Activated CD8-positive, alpha-beta memory T cell treated with anti-CD3 and anti-CD28 coated beads for 48 hours (primary cell): ENCODE data around the gene FATE1.

ENCODE experiments used
- DNase-seq, 3 experiments: peaks; one replicate each; pipeline ENCODE4 v3.0.0-alpha.2; 2020; ENCODE audit warnings: low read depth in 2 of 3, low spot score in 2 of 3

FATE1 gene

GRCh38 chrX:151703487-151703886 lies 12.3 kb upstream of the FATE1 start:
- DNase-seq = no peak

GRCh38 chrX:151704041-151704663 lies 11.7 kb upstream of the FATE1 start:
- DNase-seq = no peak

GRCh38 chrX:151708821-151709220 lies 7.0 kb upstream of the FATE1 start:
- no peak for DNase-seq

GRCh38 chrX:151710457-151710856 lies 5.4 kb upstream of the FATE1 start:
- DNase-seq = no peak

GRCh38 chrX:151711154-151711553 lies 4.7 kb upstream of the FATE1 start:
- no peak for DNase-seq

- DNase-seq = no peak
Measured at GRCh38 chrX:151711787-151712186, 4.0 kb upstream of the FATE1 start.

GRCh38 chrX:151712253-151712652 lies 3.6 kb upstream of the FATE1 start:
- DNase-seq = no peak

- no peak for DNase-seq
Measured at GRCh38 chrX:151713849-151714248, 2.0 kb upstream of the FATE1 start.

GRCh38 chrX:151714362-151714761 lies 1.5 kb upstream of the FATE1 start:
- no peak for DNase-seq

- DNase-seq = no peak
Measured at GRCh38 chrX:151722241-151722846, 6.5 kb downstream of the FATE1 start.

GRCh38 chrX:151723156-151723760 lies 7.4 kb downstream of the FATE1 start:
- DNase-seq = no peak

GRCh38 chrX:151724563-151725337 lies 8.9 kb downstream of the FATE1 start:
- DNase-seq = no peak

- no peak for DNase-seq
Measured at GRCh38 chrX:151725338-151725614, 9.4 kb downstream of the FATE1 start.

- DNase-seq = no peak
Measured at GRCh38 chrX:151726751-151727150, 10.9 kb downstream of the FATE1 start.

GRCh38 chrX:151727346-151727745 lies 11.5 kb downstream of the FATE1 start:
- no peak for DNase-seq

GRCh38 chrX:151729056-151729725 lies 13.4 kb downstream of the FATE1 start:
- DNase-seq = no peak

- no peak for DNase-seq
Measured at GRCh38 chrX:151734446-151734845, 18.6 kb downstream of the FATE1 start, which contains the start of gene CNGA2. Gene CNGA2, plus strand, starts transcription at chrX:151734746. Its CDS starts 3,738 bp downstream, at chrX:151738484.

GRCh38 chrX:151735219-151735618 lies 19.4 kb downstream of the FATE1 start:
- no peak for DNase-seq

GRCh38 chrX:151736685-151737084 lies 20.9 kb downstream of the FATE1 start:
- no peak for DNase-seq

- DNase-seq = no peak
Measured at GRCh38 chrX:151737494-151737893, 21.7 kb downstream of the FATE1 start.

- DNase-seq = no peak
Measured at GRCh38 chrX:151738751-151739150, 22.9 kb downstream of the FATE1 start.

- no peak for DNase-seq
Measured at GRCh38 chrX:151741606-151742005, 25.8 kb downstream of the FATE1 start.
